GM19395 (cell line): ENCODE data around the gene RNLS.

Experiments
- ATAC-seq: cut with Tn5 transposase; IDR thresholded peaks from one replicate; pipeline ENCODE4 v1.9.1; 2021; ENCODE audit warnings: mild to moderate bottlenecking, moderate library complexity; ENCODE audit not compliant: unreplicated experiment

Gene RNLS

GRCh38 chr10:88437411-88437810 lies 145.7 kb downstream of the RNLS start:
- no peak for ATAC-seq

DNA sequence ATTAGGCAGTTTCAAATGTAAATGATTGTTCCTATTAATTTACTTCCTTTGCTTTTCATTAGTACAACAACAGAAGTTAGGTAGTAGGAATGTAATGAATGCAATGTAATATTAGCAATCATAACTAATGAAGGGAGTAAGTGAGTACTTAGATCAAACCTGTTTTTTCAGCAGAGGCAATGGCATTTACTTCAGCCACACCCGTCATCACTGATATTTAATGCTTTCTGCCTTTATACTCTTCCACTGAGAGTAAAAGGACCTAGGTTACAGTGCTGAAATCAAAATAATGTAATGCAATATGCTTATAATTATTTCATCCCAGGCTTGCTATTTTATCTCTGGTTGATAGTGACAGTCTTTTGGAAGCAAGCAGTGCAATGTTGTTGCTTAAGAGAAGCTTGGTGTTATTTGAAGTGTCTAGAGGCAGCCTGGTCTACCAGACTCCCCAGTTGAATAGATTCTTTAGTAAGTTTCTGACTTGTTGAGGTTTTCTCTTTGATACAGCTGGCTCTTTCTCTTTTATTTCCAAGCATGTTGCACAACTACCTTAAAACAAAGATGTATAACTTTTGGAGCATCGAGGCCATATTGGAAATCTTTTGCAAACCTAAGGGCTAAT lies 149.4 kb downstream of the RNLS start:
- ATAC-seq, result no peak

DNA sequence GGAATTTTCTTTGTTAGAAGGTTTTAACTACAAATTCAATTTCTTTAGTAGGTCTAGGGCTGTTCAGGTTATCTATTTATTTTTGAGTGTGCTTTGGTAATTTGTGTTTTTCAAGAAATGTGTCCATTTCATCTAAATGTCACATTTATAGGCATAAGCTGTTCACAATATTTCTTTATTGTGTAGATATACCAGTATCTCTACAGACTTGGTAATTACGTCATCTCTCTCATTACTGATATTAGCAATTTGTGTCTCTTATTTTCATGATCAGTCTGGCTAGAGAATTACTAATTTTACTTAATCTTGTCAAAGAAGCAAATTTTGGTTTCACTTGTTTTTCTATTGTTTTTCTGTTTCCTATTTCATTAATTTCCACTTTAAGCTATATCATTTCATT lies 152.0 kb downstream of the RNLS start:
- no peak for ATAC-seq

GRCh38 chr10:88428976-88429375 lies 154.1 kb downstream of the RNLS start:
- ATAC-seq, result no peak

DNA sequence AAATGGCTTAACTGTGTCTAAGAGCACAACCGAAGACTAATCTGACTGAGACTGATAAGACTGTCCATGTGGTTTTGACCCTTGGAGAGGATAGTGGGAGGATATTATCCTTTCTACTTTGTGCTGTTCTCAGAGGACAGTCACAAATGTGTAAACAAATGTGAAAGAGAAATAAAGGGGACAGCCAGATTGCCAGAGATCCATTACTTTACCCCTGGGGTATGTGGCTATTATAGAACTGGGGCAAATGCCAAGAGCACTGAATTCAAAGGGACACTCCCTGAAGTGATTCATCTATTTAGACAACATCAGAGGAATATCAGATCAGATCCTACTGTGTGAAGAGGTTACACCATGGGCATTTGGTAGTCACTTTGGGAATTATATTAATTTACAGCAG lies 154.7 kb downstream of the RNLS start:
- ATAC-seq, result no peak

- no peak for ATAC-seq
Observed at GRCh38 chr10:88427024-88427423, 156.1 kb downstream of the RNLS start.

GRCh38 chr10:88424881-88425280 lies 158.2 kb downstream of the RNLS start:
- ATAC-seq, result no peak

DNA sequence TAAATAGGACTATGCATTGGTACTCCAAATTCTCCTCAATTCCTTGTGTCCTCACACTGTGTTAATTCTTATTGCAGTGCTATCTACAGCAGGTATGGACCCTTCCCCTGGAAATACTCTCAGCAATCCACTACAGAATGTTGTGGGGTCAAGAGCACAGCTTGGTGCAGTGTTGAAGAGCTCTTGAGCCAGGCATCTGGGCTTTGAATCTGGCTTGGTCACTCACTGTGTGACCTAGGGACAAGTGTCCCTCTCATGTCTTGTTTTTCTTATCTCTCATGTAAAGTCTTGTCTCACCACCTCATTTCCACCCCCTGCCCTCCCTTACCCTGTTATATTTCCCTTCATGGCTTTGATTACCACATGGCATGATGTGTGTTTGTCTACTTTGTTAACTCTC lies 159.4 kb downstream of the RNLS start:
- no peak for ATAC-seq

DNA sequence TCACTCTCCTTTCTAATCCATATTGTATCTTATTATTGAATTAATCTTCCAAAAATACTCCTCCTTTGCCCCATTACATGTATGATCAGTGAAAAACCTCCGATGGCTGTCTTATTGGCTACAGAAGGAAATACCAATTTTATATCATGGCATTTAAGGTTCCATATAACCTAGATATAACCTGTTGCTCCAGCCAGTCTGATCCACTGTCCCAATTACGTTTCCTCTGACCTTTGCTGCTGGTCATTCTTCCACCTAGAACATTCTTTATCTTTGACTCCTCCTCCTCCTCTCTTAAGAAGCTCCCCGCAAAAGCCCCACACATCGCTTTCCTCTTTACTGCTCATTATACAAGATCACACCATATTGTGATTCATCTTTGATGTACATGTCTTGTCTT lies 161.5 kb downstream of the RNLS start:
- no peak for ATAC-seq

DNA sequence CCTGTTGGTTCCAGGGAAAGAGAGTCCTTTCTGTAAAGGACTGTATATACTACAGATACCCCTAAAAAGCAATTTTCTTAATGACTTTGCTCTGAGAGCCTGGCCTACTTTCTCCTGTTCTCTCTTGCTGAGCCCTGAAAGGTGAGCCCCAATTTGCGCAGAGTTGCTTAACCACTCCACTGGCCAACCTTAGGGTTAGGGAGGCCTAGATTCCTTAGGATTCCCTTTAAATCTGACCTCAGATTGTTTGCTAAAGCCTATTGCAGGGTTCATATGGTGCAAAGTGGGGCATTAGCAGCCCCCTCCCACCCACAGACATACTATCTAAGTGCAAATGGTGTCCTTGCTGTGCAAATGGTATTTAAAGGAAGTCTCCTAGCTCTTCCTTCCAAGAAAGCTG lies 164.2 kb downstream of the RNLS start:
- ATAC-seq, result no peak

GRCh38 chr10:88417387-88418030 lies 165.6 kb downstream of the RNLS start:
- no peak for ATAC-seq

- no peak for ATAC-seq
Observed at GRCh38 chr10:88416801-88417200, 166.3 kb downstream of the RNLS start.

DNA sequence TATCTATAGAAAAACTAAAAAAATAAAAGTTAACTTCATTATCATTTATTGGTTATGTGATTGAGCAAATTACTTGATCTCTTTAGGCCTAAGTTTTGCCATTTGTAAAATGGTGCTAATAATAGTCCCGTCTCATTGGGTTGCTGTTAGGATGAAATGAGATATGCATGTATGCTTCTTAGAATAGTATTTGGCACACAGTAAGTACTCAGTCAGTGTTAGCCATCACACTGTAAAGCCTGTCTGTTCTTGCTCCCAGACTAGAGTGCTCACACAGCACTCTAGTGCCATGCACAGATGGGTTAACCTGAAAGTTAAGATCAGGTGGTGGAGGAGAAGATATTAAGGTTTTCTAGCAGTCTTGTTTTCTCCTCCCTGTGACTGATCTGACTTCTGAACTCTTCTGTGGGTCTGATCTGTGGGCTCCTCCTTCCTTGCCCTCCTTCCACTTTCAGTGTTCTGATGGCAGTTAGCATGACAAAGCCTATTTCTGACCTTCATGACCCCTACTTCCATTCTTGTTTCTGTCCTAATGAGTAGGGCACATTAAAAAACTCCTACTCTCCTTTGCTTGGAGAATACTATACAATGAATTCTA lies 167.5 kb downstream of the RNLS start:
- ATAC-seq, result no peak

GRCh38 chr10:88413412-88413811 lies 169.7 kb downstream of the RNLS start:
- ATAC-seq, result no peak

DNA sequence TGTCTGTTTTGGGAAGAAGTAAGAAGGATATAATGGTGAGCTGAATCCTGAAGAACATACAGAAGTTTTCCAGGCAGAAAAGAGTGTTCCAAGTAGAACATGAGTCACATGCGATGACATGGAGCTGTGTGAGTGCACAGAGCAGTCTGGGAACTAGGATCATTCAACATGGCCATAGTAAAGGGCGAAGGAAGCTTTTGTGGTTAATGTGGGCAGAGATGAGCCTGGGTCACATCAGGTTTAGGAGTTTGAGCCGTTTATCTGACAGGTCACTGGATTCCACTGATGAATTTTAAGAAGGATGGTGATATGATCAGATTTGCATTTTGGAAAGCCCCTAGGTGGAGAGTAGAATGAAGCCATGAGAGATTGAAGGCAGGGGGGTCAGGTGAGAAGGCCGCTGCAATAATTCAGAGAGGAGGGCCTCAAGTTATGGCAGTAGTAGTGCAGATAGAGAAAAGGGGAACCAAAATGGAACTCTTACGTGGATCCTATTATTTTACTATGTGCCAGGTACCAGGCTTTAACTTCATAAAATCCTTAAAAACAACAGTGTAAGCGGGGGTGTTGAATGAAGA lies 171.3 kb downstream of the RNLS start:
- ATAC-seq, result no peak

GRCh38 chr10:88409824-88410223 lies 173.3 kb downstream of the RNLS start:
- no peak for ATAC-seq

DNA sequence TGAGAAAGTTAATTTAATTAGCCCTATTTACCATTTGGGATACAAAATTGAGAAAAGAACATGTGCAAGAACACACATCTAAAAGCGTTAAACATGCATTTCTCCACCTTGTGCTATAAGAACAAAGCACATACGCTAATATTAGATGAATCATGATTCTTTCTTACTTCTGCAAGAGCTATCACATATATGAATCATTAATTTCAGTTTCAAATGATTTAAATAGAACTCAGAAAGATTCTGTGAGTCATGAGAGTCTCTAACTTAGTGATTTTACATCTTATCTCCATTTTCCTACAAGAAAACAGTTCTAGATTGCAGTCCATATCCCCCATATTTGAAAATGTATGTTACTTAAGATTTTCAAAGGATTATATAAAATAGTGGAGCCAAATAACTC lies 173.9 kb downstream of the RNLS start:
- no peak for ATAC-seq

DNA sequence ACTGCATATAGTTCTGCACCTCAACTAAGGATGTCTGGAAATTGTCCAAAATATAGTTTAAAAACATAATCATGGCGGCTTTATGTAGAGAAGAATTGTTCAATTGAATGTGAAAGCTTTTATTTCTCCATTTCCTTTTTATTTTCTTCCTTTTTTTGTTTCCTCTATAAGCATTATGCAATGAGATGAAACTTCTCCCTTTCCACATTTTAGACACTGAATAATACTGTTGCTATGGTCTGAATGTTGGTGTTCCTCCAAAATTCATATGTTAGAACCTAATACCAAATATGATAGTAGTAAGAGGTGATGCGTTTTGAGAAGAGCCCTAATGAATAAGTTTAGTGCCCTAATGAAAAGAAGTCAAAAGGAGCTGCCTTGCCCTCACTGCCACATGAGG lies 175.0 kb downstream of the RNLS start:
- ATAC-seq, result no peak

GRCh38 chr10:88404133-88404532 lies 179.0 kb downstream of the RNLS start:
- ATAC-seq, result no peak

DNA sequence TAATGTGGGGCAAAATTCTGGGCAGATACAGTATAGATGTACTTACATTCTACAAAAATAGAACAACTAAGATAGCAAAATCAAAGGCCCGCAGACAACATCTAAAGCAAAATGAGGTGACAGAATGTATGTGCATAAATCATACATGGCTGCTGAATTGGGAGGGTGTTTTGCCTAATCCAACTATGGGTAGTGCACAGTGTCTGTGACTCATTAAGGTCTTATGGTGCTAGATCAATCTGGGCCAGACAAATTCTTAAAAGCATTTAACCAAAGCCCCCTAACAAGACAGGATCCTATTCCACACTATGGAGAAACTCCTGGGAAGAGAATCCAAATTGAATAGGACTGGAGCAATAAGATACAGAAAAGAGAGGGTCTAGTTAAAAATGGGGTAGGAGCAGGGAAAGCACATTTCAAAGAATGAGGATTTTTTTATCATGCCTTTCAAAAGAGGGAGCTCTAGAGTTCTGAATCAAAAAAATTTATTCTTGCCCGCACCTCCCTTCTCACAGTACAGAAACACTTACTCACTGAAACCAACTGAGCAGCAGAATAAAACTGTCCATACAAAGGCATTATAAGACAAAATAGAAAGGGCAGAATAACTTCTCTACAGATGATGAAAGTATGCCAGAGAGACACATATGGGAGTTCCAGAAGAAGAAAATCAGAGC lies 181.3 kb downstream of the RNLS start:
- no peak for ATAC-seq

DNA sequence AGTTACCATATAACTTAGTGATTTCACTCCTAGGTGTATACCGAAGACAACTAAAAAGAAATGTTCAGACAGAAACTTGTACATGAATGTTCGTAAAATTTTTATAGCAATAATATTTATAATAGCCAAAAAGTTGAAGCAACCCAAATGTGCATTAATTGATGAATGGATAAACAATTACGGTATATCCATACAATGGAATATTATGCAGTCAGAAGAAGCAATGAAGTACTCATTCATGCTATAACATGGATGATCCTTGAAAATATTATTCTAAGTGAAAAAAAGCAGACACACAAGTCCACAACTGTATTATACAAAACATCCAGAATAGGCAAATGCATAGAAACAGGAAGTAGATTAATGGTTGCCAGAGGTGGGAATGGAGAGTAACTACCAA lies 183.9 kb downstream of the RNLS start:
- ATAC-seq, result no peak

- no peak for ATAC-seq
Observed at GRCh38 chr10:88395677-88396076, 187.4 kb downstream of the RNLS start.
